ENCODE measurements around the gene TSNAX.
"Not testable (repeated sequence)": the region's sequence is repeated elsewhere in the genome, so short reads cannot be mapped to it uniquely, and the experiment has no call there.

Gene TSNAX

DNA sequence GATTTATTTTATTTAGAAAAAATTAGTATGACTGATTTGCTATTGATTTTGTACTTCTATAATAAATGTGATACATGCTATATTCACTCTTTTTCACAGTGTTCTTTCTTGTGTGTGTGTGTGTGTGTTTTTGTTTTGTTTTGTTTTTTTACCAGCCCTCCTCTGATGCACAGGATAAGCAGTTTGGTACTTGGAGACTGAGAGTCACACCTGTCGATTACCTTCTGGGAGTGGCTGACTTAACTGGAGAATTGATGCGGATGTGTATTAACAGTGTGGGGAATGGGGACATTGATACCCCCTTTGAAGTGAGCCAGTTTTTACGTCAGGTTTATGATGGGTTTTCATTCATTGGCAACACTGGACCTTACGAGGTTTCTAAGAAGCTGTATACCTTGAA, 35.9 kb downstream of the TSNAX start:
- no peak for DNase-seq

DNA sequence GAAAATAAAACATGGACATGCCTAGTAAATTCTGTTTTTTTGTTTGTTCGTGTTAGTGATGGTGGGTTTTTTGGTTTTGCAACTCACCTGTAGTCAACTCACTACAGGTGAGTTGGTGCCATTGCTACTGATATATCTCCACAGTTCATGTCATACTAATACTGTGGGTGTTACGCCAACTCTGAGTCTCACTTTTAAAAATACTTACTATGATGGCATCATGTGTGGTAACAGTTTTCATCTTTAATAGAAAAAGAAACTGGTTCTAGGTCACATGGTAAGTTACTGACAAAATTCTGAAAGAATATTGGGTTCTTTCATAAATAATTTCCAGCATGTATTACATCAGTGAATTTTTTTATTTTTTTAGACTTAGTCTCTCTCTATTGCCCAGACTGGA, 38.0 kb downstream of the TSNAX start:
- no peak for DNase-seq

DNA sequence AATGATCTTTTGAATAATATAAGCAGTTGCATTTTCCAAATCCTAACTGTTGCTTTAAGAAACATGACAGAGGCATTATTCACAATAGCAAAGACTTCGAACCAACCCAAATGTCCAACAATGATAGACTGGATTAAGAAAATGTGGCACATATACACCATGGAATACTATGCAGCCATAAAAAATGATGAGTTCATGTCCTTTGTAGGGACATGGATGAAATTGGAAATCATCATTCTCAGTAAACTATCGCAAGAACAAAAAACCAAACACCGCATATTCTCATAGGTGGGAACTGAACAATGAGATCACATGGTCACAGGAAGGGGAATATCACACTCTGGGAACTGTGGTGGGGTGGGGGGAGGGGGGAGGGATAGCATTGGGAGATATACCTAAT, 41.8 kb downstream of the TSNAX start:
- not testable (repeated sequence) for DNase-seq

DNA sequence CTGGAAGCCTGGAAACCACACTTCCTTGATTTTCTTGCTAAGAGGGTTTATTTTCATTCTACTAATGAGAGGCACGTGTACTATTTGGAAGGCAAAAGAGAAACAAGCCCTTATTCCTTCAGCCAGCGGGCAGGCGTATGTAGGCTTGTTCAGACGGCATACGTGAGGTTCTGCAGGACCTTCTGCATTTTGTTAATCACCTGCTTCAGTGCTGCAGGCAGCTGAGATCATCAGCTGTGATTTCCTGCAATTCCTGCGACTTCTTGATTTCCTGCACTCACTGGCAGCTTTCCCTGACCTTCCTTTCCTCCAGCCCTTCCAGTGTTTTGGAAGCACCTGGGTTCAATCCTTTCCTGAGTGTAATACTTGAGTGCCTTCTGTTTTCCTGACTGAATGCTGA, 43.4 kb downstream of the TSNAX start:
- no peak for DNase-seq

DNA sequence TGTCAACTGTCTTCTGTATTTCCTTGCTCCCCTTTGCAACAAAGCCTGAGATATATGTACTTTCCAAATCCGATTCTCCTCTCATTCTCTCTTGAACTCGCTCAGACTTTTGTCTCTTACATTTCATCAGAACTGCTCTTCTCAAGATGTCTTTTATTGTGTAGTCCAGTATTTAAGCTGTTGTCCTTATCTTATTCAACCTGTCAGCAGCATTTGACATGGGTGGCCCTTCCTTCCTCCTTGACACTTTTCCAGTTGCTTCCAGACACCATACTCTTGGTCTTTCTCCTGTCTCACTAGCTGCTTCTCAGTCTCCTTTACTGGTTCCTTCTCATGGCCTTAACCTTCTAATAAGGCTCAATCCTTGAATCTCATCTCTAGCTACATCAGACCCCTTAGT, 47.0 kb downstream of the TSNAX start:
- DNase-seq, result no peak

DNA sequence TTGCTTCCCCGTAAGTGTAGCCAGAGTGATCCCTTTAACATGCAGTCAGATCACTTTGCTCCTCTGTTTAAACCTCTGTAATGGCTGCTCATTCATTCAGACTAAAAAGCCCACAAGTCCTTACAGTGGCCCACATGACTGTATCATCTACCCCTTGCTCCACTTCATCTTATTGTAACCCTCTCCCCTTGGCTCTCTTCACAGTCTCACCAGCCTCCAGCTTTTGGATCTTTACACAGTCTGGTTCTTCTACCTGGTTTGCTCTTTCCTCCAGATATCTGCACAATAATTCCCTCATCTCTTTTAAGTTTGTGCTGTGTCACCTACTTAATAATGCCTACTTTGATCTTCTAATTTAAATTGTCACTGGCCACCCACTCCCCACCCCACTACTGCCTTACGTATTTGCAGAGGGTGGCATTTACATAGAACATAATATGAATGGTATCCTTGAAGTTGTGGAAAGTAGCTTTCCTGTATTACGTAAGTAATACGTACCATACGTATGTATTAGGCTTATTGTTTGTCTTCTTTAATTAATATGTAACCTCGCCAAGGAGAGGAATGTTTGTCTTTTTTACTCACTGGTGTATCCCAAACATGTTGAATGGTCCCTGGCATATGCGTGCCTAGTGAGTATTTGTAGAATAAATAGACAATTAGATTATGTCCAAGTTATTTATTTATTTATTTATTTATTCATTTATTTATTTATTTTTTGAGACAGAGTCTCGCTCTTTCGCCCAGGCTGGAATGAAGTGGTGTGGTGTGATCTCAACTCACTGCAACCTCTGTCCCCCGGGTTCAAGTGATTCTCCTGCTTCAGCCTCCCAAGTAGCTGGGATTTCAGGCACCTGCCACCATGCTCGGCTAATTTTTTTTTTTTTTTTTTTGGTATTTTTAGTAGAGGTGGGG, 48.6 kb downstream of the TSNAX start:
- DNase-seq, result no peak

DNA sequence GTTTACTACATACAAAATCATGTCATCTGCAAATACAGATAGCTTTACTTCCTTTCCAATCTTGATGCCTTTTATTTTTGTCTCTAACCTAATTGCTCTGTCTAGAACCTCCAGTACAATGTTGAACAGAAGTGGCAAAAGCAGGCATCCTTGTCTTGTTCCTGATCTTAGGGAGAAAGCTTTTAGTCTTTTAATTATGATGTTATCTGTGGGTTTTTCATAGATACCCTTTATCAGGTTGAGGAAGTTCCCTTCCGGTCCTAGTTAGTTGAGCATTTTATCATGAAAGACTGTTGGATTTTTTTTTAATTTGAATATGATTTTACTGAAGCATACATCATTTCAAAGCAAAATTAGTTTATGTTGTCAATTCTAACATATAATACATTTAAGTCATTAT, 52.4 kb downstream of the TSNAX start:
- DNase-seq, result no peak

DNA sequence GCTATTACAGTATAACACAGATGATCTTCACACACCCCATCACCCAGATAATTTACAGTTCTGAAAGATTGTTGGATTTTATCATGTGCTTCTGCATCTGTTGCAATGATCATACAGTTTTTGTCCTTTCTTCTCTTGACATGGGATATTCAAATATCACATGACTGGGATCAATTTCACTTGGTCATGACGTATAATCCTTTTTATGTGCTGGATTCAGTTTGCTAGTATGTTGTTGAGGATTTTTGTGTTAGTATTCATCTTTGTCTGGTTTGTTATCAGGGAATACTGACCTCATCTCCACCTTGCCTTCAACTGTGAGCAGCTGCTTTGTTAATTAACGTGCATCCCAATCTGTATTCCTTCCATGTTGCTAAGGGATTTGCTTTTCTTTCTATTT, 53.4 kb downstream of the TSNAX start:
- peak; percentile 100 for DNase-seq

DNA sequence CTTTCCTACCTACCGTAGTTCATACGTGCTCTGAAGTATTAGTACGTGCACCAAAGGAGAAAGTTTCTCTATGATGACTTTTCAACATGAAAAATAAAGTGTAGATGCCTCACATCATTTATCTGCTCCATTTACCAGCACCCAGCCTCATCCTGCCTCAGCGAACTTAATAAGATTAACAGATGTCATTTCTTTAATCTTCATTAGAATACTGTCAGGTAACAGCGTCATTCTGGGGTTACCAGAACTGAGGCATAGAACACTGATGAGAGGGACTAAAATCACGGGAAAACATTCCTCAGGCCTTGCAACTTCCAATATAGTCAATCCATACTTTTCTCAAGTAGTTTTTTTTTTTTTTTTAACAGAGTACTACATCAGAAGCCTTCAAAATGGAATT, 54.9 kb downstream of the TSNAX start:
- DNase-seq, result no peak

DNA sequence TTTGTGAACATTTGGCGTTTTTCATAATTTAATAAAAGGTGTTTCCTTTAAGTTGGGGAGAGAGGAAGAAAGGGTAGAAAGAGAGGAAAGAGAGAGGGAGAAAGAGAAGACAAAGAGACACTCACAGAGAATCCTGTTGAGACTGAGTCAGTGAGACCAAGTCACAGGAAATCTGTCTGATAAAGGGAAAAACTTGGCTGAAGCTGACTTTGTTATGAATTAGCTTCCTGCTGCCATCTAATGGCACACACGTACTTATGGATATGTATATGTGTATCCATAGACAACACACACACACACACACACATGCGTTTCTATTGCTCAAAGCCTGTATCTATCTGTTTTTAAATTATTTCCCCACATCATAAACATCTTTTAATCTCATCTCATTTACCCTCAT, 55.6 kb downstream of the TSNAX start:
- DNase-seq, result peak; percentile 100

DNA sequence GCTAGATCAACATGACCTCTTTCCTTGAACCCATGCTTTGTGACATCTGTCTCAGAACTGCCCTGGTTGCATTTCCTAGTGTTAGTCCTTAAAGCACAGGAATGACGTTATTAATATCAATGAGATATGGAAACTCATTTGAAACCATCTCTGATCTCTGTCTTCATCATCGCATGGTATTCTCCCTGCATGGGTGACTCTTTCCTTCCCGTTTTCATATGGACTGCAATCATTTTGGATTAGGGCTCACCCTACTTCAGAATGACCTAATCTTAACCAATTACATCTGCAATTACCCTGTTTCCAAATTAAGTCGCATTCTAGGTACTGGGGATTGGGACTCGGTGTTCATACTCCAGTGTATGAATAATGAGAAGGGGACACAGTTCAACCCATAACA, 56.5 kb downstream of the TSNAX start:
- no peak for DNase-seq

DNA sequence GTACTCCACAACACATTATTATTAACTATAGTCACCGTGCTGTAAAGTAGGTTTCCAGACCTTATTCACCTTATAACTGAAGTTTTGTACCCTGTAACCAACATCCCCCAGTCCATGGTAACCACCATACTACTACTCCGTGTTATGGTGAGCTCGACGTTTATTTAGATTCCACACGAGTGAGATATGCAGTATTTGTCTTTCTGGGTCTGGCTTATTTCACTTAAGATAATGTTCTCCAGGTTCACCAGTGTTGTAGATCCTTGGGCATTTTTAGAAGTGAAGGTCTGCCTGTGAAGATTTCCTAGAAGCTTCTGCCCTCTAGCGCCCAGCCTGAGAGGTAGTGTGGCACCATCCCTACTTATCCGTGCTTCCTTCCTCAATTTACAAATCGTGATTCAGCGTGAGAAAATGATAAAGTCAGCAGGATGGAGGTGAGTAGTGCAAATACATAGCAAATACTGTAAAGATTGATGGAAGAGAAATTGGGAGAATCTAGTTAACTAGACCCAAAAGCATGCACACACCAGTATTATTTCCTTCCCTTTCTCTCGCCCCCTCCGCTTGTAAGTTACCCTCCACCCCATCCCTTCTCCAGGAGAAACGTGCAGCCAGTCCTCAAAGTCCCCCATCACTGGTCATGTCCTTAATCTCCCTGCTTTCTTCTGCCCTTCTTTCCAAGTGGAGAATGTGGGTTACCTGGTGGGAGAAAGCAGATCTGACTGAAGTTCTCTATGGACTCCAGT, 62.2 kb downstream of the TSNAX start:
- peak; percentile 100 for DNase-seq

DNA sequence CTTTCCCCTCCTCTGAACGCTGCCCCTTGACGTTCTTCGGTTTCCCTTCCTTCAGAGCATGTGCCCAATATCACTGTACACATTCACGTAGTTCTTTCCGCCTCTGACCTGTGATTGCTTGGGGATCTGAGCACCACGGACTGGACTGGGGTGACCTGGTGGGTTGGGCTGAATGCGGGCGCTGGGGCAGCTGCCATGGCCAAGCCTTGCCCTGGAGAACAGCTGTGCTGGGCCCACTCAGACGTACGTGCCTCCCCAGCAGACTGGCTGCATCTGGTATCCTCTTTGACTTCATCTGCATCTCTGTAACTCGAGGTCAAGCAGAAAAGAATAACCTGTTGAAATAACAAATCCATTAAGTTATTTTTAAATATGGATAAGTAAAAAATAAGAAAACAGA, 63.0 kb downstream of the TSNAX start:
- DNase-seq, result no peak

DNA sequence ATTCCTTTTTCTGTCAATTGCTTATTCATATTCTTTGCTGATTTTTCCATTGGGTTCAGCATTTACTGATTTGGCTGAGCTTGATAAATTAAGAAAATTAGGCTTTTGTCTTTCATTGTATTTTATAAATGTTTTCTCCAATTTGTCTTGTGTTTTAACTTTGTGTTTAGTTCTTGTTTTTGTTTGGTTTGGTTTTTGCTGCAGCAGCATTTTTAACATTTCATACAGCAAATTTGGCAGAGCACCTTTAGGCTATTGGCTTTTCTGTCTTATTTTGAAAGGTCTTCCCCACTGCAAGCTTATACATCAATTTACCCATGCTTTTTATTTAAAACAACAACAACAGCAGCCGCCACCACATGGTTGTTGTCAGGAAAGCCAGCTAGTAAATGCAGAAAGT, 64.3 kb downstream of the TSNAX start:
- DNase-seq, result no peak

DNA sequence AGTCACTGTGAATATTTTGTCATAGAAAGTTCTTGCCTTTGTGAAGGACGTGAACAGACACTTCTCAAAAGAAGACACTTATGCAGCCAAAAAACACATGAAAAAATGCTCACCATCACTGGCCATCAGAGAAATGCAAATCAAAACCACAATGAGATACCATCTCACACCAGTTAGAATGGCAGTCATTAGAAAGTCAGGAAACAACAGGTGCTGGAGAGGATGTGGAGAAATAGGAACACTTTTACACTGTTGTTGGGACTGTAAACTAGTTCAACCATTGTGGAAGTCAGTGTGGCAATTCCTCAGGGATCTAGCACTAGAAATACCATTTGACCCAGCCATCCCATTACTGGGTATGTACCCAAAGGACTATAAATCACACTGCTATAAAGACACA, 64.8 kb downstream of the TSNAX start:
- not testable (repeated sequence) for DNase-seq

DNA sequence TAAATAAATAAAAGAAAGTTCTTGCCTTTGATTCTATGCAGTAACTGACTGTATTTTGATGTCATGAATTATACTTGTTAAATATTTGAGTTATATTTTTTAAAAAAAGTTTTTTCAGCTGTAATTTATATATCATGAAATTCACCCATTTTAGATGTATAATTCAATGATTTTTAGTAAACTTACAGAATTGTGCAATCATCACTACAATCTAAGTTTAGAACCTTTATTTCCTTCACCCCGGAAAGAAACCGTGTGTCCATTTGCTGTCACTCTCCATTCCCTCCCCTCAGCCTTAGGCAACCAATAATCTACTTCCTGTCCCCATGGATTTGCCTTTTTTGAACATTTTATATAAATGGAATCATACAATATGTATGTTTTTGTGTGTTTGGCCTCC, 65.7 kb downstream of the TSNAX start:
- DNase-seq, result no peak

DNA sequence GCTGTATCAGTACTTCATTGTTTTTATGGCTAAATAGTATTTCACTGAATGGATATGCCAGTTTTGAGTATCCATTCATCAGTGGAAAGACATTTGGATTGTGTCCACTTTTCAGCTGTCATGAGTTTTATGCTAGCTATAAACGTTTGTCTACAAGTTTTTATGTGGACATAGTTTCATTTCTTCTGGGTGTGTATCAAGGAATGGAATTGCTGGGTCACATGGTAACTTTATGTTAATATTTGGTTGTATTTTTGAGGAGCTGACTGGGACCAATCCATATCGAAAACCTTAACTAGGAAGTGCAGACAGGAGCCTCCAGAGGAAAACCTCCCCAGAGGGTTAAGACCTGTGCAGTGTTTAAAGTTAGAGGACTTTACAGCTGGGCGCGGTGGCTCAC, 66.3 kb downstream of the TSNAX start:
- DNase-seq, result no peak

DNA sequence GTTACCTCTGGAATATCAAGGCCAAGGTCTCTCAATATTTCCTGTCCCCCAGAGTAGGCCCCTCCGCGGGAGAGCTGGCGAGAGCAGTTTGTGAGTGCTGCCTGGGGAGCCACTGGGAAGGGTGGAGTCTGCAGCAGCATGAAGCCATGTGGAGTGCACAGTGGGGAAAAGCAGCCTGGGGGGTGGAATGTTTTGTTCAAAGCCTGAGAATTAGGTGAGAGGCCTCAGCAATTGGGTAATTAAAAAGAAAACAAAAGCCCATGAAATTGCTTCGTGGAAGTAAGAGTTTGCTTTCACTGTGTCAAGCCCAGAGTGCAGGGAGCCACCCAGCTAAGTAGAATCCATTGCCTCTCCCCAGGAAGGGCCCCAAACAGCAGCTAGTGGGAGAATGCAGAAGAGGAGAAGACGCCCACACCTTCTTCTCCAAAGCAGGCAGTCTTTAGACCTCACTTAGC, 67.9 kb downstream of the TSNAX start:
- DNase-seq, result no peak

DNA sequence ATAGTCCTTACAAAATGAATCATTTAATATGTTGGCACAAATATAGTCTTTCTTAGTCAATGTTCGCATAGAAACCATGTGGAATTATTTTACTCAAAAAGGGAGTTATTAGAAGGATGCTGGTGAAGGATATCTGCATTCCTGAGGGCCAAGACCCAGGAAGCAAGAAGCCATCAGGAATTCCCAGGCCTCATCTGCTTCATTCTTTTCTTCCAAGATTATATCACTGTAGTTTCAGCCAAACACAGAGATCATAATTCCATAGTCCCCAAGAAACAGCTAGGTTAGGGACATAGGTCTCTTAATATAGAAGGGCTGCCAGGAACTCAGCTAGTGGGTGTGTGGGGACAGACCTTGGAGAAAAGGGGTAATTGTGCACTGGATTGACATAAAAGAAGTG, 69.5 kb downstream of the TSNAX start:
- no peak for DNase-seq

DNA sequence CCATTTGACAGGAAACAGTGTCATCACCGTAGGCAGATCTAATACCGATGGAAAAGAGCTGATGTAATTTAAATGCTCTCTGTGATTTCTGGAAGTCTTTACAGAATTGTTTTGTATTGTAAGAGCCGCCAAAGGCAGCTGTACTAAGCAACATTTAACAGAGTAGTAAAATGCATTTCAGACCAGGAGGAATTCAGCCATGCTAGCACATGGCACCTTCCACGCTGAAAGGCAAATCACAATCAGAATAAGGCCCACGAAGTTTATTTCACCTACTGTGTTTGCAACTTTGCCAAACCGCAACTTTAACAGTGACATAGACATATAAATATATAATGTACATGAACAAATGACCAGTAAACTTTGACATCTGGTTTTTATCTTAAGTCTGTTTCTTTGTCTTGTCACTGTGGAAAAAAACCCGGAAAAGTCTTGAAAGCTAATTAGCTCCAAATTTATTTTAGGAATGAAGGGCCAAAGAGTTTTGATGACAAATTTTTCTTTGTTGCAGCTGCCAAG, 72.0 kb downstream of the TSNAX start:
- no peak for DNase-seq

DNA sequence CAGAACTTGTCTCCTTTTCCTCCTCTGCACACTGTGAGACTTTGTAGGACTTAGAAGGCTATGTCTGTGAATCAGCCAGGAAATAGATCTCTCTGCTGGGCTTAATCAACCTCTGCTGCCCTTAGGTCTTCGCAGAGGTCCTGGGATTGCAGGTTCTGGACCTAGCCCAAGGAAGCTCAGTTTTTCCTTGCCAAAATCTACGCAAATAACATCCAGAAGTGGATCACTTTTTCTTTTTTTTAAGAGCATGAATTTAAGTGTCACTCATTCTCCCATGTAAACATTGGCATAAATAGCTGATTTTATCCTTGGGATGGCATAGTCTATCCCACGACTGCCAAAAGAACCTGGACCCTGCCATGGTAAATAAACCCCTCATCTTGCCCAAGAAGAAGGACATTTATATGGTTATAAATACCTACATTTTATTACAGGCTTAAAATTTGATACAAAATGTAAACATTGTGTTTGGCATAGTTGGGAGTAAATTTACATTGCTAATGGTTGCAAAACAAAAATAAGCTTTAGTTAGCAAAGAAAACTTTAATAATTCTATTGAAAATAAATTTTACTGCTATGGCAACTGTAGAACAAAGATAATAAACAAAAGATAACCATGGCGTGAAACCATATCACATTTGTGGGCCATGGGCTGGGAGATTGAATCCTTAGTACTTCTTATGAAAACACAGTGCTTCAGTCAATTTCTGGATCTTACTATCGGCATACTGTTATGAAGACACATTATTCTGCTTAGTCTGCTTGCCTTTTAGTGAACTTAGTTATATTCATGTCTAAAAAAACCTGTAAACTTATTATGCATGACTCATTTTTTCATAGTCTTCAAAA, 73.6 kb downstream of the TSNAX start:
- DNase-seq, result no peak

DNA sequence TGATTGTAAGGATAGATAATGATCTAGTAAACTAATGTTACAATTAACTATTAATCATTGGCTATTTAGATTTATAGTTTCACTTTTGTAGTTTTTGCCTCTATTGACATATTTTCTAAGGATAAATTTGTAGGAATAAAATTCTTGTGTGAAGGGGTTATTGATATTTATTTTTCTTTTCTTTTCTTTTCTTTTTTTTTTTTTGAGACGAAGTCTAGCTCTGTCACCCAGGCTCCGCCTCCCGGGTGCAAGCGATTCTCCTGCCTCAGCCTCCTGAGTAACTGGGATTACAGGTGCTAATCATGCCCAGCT, 74.2 kb downstream of the TSNAX start:
- no peak for DNase-seq

DNA sequence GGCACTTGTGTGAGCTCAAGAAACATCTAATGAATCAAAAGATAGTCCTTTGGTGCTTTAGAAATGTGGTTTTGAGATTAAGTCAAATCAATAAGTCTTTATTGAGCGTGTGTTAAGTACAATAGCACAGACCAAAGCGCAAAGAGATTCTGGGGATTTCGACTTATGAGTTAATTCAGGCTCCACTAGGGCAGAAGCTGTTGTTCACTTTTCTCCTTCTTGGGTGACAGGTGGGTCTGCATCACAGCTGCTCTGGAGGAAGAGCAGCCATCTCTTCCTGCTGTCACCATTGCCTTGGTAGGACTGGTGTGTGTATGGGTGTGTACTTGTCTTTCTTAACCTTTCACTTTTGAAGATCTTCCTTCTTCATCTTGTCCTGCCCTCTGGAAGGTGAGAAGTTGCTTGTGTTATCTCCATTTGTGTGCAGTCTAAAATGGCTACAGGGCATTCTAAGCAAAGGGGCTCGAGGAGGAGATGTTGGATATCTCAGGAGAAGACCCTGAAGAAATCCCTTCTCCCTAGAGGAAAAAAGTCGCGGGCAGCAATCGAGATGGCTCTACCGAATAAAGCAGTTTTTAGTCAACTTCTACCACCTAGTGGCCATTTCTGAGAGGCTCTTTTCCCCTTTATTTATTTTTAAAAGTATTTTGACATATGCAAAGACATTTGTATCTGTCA, 75.3 kb downstream of the TSNAX start:
- DNase-seq, result peak; percentile 100

Data from NCI-H1694 treated with DMSO at 0.1 percent for 48 hours (cell line).